ENCODE results near the gene CRYBB3.

GRCh38 chr22:25237503-25237902 is 37.8 kb downstream of the CRYBB3 start:
- no peak for TF ChIP-seq CTCF (optimal IDR thresholded peaks at IDR 0.05 in 1 of 3, IDR thresholded peaks at IDR 0.05 in 1 of 3, conservative IDR thresholded peaks at IDR 0.05 in 1 of 3; ENCODE audit: extremely low read depth in 1 of 3, insufficient read depth in 2 of 3, low read length in 3 of 3)
- no peak for TF ChIP-seq EZH2 (IDR thresholded peaks at IDR 0.05; ENCODE audit: low read length)
